ENCODE data around the gene SOX1. TPM values are rescaled to one million over a fixed set of nuclear protein-coding genes. Genes with fewer than 3 reads are reported as not detected.

SOX1 gene
- total RNA-seq, 1 donor from 2014 or later: 1.7 TPM

DNA sequence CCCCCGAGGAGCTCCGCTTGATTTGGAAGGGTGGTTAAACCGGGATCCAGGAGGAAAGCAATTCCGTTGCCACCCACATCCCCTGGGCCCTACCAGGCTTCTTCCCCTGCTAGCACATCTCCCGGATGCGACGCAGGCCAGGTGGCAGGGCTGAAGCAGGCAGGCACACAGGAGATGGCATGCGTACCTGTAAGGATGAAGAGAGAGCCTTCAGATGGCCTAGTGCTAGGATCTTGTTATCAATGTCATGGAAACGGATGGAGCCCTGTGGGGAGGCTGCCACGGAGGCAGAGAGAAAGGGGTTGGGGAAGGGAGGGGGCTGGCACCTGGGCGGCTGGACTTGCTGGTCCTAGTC lies 8.5 kb upstream of the SOX1 start:
- Mint-ChIP-seq H3K36me3 (ENCODE audit: low read depth, unreplicated experiment) (no peaks in the 10 kb centered on the region), H3K9me3 (ENCODE audit: unreplicated experiment) (no peaks in the 10 kb centered on the region), H3K4me3 (ENCODE audit: unreplicated experiment) (no peak overlapping the region), H3K27ac (ENCODE audit: unreplicated experiment) (no peak overlapping the region), H3K4me1 (ENCODE audit: unreplicated experiment) (peaks cover 38% of the 10 kb centered on the region), H3K27me3 (ENCODE audit: unreplicated experiment) (peaks cover 34% of the 10 kb centered on the region)
- TF ChIP-seq, protein P1, sequence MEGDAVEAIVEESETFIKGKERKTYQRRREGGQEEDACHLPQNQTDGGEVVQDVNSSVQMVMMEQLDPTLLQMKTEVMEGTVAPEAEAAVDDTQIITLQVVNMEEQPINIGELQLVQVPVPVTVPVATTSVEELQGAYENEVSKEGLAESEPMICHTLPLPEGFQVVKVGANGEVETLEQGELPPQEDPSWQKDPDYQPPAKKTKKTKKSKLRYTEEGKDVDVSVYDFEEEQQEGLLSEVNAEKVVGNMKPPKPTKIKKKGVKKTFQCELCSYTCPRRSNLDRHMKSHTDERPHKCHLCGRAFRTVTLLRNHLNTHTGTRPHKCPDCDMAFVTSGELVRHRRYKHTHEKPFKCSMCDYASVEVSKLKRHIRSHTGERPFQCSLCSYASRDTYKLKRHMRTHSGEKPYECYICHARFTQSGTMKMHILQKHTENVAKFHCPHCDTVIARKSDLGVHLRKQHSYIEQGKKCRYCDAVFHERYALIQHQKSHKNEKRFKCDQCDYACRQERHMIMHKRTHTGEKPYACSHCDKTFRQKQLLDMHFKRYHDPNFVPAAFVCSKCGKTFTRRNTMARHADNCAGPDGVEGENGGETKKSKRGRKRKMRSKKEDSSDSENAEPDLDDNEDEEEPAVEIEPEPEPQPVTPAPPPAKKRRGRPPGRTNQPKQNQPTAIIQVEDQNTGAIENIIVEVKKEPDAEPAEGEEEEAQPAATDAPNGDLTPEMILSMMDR (IDR thresholded peaks at IDR 0.05; ENCODE audit: unreplicated experiment): no peak
- DNase-seq (ENCODE audit: low spot score): no peak

DNA sequence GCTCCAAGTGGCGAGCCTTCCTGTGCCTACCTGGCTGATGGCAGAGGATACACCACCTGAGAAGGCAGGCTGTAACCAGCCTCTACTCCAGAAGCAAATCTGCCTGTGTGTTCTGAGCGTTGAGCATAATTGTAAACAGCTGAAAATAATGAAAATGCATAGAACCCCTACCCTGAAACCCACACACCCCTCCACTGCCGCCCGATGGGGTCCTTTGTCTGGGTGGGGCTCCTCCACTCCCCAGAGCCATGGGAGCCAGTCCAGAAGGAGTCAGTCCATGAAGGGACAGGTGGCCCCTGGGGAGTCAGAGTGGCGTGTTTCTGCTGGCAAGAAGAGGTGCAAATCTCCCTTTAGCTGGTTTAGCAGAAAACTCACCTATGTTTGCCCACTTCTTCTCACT lies 8.0 kb upstream of the SOX1 start:
- peak overlapping the region; percentile 18 for H3K27ac Mint-ChIP-seq (ENCODE audit: unreplicated experiment)
- H3K4me3 Mint-ChIP-seq (ENCODE audit: unreplicated experiment): peak overlapping the region; percentile 37
- no peaks in the 10 kb centered on the region for H3K9me3 Mint-ChIP-seq (ENCODE audit: unreplicated experiment)

DNA sequence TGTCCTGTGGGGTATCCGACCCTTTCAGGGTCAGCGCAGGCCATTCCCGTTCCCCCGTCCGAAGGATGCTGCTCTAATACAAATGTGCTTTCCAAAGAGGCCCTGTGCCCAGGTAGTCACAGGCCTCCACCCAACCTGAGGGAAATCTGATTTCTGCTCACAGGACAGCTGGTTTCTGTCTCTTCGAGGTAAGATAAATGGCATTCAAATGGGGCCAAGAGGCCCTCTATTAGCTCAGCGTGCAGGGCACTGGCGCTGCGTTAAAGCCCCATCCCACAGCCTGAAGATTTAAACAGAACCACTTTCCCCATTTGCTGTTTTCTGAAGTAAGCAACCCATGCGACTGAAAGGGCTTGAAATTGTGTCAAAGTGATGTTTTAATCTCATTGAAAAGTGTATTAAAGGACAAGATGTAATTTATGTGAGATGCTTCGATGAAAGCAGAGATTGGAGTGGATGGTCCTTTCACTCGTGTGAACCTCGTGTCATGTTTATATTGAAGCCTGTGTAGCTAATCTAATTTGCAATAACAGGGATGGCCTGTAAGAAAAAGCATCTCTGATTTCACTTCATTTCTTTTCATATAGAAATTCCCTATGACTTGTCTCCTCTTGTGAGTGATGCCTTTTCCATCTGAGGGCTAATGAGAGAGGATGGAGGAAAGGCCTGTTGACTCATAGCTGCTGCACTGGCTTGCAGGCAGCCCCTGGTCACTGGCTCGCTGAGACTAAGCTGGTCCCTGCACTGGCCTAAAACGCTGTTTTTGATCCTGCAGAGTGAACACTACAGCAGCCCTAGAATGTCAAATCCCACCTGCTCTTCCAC lies 7.3 kb upstream of the SOX1 start:
- Mint-ChIP-seq H3K36me3 (ENCODE audit: low read depth, unreplicated experiment) (no peaks in the 10 kb centered on the region), H3K9me3 (ENCODE audit: unreplicated experiment) (no peaks in the 10 kb centered on the region), H3K4me3 (ENCODE audit: unreplicated experiment) (peak overlapping the region; percentile 25), H3K27me3 (ENCODE audit: unreplicated experiment) (peaks cover 39% of the 10 kb centered on the region), H3K27ac (ENCODE audit: unreplicated experiment) (no peak overlapping the region), H3K4me1 (ENCODE audit: unreplicated experiment) (peaks cover 38% of the 10 kb centered on the region)
- DNase-seq (ENCODE audit: low spot score): no peak
- TF ChIP-seq, protein P1 (IDR thresholded peaks at IDR 0.05; ENCODE audit: unreplicated experiment): no peak

More for the DNA sequence above, 8.0 kb upstream of the SOX1 start:
- Mint-ChIP-seq H3K4me1 (ENCODE audit: unreplicated experiment) (peaks cover 38% of the 10 kb centered on the region), H3K27me3 (ENCODE audit: unreplicated experiment) (peaks cover 38% of the 10 kb centered on the region), H3K36me3 (ENCODE audit: low read depth, unreplicated experiment) (no peaks in the 10 kb centered on the region)
- TF ChIP-seq, protein P1 (IDR thresholded peaks at IDR 0.05; ENCODE audit: unreplicated experiment): no peak
- no peak for DNase-seq (ENCODE audit: low spot score)

DNA sequence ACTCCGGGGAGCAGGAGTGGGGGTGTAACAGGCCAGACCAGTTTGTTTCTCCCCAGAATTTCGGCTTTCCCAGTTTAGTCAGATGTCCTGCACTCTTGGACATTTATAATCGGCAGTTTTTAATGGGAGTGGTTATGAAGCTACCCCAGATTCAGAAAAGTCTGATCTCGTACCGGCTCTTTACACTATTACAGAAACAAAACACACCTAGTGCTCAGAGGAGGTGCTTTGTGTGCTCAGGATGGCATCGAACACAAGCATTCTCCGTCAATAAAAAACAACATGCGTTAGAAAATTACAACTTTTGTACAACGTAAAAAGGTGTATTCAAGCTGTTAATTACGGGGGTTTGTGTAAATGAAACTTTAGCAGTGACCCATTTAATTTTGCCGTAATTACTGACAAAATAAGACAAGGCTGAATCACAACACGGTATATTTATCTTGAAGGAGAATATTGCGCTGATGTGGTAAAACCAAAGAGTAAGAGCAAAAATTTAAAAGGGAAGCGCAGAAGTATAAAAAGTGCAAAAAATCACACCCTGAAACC lies 6.6 kb upstream of the SOX1 start:
- H3K36me3 Mint-ChIP-seq (ENCODE audit: low read depth, unreplicated experiment): no peaks in the 10 kb centered on the region
- H3K4me1 Mint-ChIP-seq (ENCODE audit: unreplicated experiment): peaks cover 33% of the 10 kb centered on the region

More for the DNA sequence above, 6.6 kb upstream of the SOX1 start:
- peak overlapping the region; percentile 28 for H3K4me3 Mint-ChIP-seq (ENCODE audit: unreplicated experiment)
- H3K27ac Mint-ChIP-seq (ENCODE audit: unreplicated experiment): no peak overlapping the region
- no peak for DNase-seq (ENCODE audit: low spot score)
- H3K27me3 Mint-ChIP-seq (ENCODE audit: unreplicated experiment): peaks cover 34% of the 10 kb centered on the region
- H3K9me3 Mint-ChIP-seq (ENCODE audit: unreplicated experiment): no peaks in the 10 kb centered on the region
- TF ChIP-seq, protein P1 (IDR thresholded peaks at IDR 0.05; ENCODE audit: unreplicated experiment): no peak

All from endothelial cell (in vitro differentiated cells).